H1 (cell line): ENCODE results near the gene APOBEC3H. TPM values are rescaled to one million over a fixed set of nuclear protein-coding genes. Genes with fewer than 3 reads are reported as not detected.

Experiments used
- CTCF ChIA-PET: fragments of 300-600 bp; sonication (Branson Sonifier 250); formaldehyde crosslinking; loops from one replicate; lab custom pipeline; 2021; ENCODE audit not compliant: partially characterized antibody; lab: Charles Lee
- POLR2A ChIA-PET: fragments of 300-600 bp; sonication (Branson Sonifier 250); formaldehyde crosslinking; loops from one replicate; lab custom pipeline; 2021; ENCODE audit warnings: inconsistent platforms; ENCODE audit not compliant: partially characterized antibody; lab: Charles Lee
- DNase-seq, 2 experiments: peaks; one replicate each; pipeline versions ENCODE4 v3.0.0 to v3.0.0-alpha.2; 2010 to 2022; ENCODE audit warnings: low spot score in 2 of 2, low read depth in 1 of 2, mixed read lengths in 1 of 2
- FAIRE-seq: peaks from 2 replicates; lab custom pipeline; 2011; peaks lifted over from hg19 to GRCh38; lab: Jason Lieb, UNC
- H2AFZ ChIP-seq: 2 replicates; pipeline ENCODE4 v1.8.1; 2012; ENCODE audit warnings: low read length, inconsistent platforms
- H2AK5ac ChIP-seq: 2 replicates; pipeline ENCODE4 v1.6.1; 2013; ENCODE audit warnings: low read depth, low read length
- H2BK120ac ChIP-seq: replicated peaks from 2 replicates; pipeline ENCODE3; 2013; ENCODE audit warnings: low read depth, low read length, inconsistent platforms
- H2BK12ac ChIP-seq: 2 replicates; pipeline ENCODE4 v1.6.1; 2013; ENCODE audit warnings: low read depth, low read length
- H2BK15ac ChIP-seq: 2 replicates; pipeline ENCODE4 v1.6.1; 2013; ENCODE audit warnings: low read length
- H2BK20ac ChIP-seq: 2 replicates; pipeline ENCODE4 v1.6.1; 2013; ENCODE audit warnings: low read length
- H2BK5ac ChIP-seq: 2 replicates; pipeline ENCODE4 v1.6.1; 2013; ENCODE audit warnings: low read depth, low read length
- H3K14ac ChIP-seq: 2 replicates; pipeline ENCODE4 v1.6.1; 2013; ENCODE audit warnings: inconsistent platforms; ENCODE audit not compliant: insufficient read length
- H3K18ac ChIP-seq: 2 replicates; pipeline ENCODE4 v1.6.1; 2013; ENCODE audit warnings: low read length; ENCODE audit errors: extremely low read depth
- H3K23ac ChIP-seq: 2 replicates; pipeline ENCODE4 v1.6.1; 2013; ENCODE audit warnings: inconsistent platforms; ENCODE audit not compliant: insufficient read length
- H3K23me2 ChIP-seq: 2 replicates; pipeline ENCODE4 v1.6.1; 2013; ENCODE audit warnings: low read depth, low read length
- H3K27ac ChIP-seq: 2 replicates; pipeline ENCODE4 v1.6.1; 2011; ENCODE audit warnings: low read depth, low read length, inconsistent platforms
- H3K27me3 ChIP-seq, 4 experiments: replicated peaks in 1 of 4; 1 replicate in 1 of 4; 2 replicates in 3 of 4; pipeline versions ENCODE4 v1.6.1 to v1.8.1; 2011 to 2013; ENCODE audit warnings: low read length in 3 of 4, mild to moderate bottlenecking in 3 of 4, inconsistent platforms in 2 of 4, mixed read lengths in 2 of 4, moderate library complexity in 1 of 4; ENCODE audit not compliant: control insufficient read depth in 3 of 4, insufficient read depth in 3 of 4; ENCODE audit errors: extremely low read depth in 1 of 4
- H3K36me3 ChIP-seq, 4 experiments: 2 replicates each; pipeline versions ENCODE4 v1.6.1 to v1.8.1; 2011 to 2013; ENCODE audit warnings: mild to moderate bottlenecking in 4 of 4, low read length in 3 of 4, moderate library complexity in 2 of 4, control low read depth in 1 of 4, inconsistent platforms in 1 of 4; ENCODE audit not compliant: insufficient read depth in 4 of 4, control insufficient read depth in 2 of 4
- H3K4ac ChIP-seq: replicated peaks from 2 replicates; pipeline ENCODE3; 2013; ENCODE audit warnings: low read length, low read depth, mixed read lengths, inconsistent platforms; ENCODE audit not compliant: insufficient read length
- H3K4me1 ChIP-seq, 4 experiments: replicated peaks in 1 of 4; 1 replicate in 1 of 4; 2 replicates in 3 of 4; pipeline versions ENCODE4 v1.6.1 to v1.8.1; 2011 to 2013; ENCODE audit warnings: low read length in 3 of 4, inconsistent platforms in 2 of 4, mixed read lengths in 1 of 4; ENCODE audit not compliant: insufficient read depth in 4 of 4, control insufficient read depth in 3 of 4
- H3K4me2 ChIP-seq, 2 experiments: 2 replicates each; pipeline versions ENCODE4 v1.6.1 to v1.8.1; 2011 to 2013; ENCODE audit warnings: low read depth in 2 of 2, low read length in 2 of 2, control low read depth in 1 of 2, inconsistent platforms in 1 of 2, mild to moderate bottlenecking in 1 of 2; ENCODE audit not compliant: insufficient read depth in 1 of 2
- H3K4me3 ChIP-seq, 4 experiments: fragments of 200-600, 300-600 bp in 1 of 4; sonication (generic), shearing (Covaris generic), sonication (Bioruptor Twin) in 1 of 4; 2 replicates each; pipeline versions ENCODE4 v1.5.1 to v1.8.1; 2011 to 2016; ENCODE audit warnings: low read length in 4 of 4, low read depth in 3 of 4, control low read depth in 2 of 4, inconsistent platforms in 2 of 4, mild to moderate bottlenecking in 2 of 4, mixed read lengths in 1 of 4, moderate library complexity in 1 of 4; ENCODE audit not compliant: insufficient read depth in 2 of 4; ENCODE audit errors: extremely low read depth in 1 of 4
- H3K56ac ChIP-seq: replicated peaks from 2 replicates; pipeline ENCODE3; 2013; ENCODE audit warnings: low read depth, mild to moderate bottlenecking, mixed read lengths, low read length, inconsistent platforms; ENCODE audit not compliant: insufficient read length
- H3K79me1 ChIP-seq: 2 replicates; pipeline ENCODE4 v1.6.1; 2013; ENCODE audit warnings: low read depth, low read length, control low read depth
- H3K79me2 ChIP-seq, 2 experiments: 2 replicates each; pipeline versions ENCODE4 v1.6.1 to v1.8.1; 2012 to 2013; ENCODE audit warnings: low read length in 2 of 2, mild to moderate bottlenecking in 2 of 2, inconsistent platforms in 1 of 2; ENCODE audit not compliant: insufficient read depth in 2 of 2, control insufficient read depth in 1 of 2
- H3K9ac ChIP-seq, 4 experiments: replicated peaks in 1 of 4; 1 replicate in 1 of 4; 2 replicates in 3 of 4; pipeline versions ENCODE4 v1.6.1 to v1.8.1; 2011 to 2013; ENCODE audit warnings: low read depth in 3 of 4, low read length in 3 of 4, control low read depth in 2 of 4, mild to moderate bottlenecking in 2 of 4, moderate library complexity in 2 of 4, inconsistent platforms in 1 of 4; ENCODE audit errors: extremely low read depth in 1 of 4
- H3K9me3 ChIP-seq, 2 experiments: 2 replicates each; pipeline versions ENCODE4 v1.6.1 to v1.8.1; 2012 to 2013; ENCODE audit warnings: mild to moderate bottlenecking in 2 of 2, moderate library complexity in 2 of 2, control low read depth in 1 of 2, inconsistent platforms in 1 of 2, low read depth in 1 of 2, low read length in 1 of 2, mixed read lengths in 1 of 2; ENCODE audit not compliant: insufficient read depth in 2 of 2
- H4K20me1 ChIP-seq, 2 experiments: replicated peaks in 1 of 2; 2 replicates each; pipeline versions ENCODE3 to v1.8.1; 2011 to 2013; ENCODE audit warnings: inconsistent platforms in 2 of 2, low read length in 2 of 2, mild to moderate bottlenecking in 1 of 2; ENCODE audit not compliant: insufficient read depth in 2 of 2, control insufficient read depth in 1 of 2
- H4K5ac ChIP-seq: 2 replicates; pipeline ENCODE4 v1.6.1; 2013; ENCODE audit warnings: low read length, low read depth, mixed read lengths, inconsistent platforms; ENCODE audit not compliant: insufficient read length
- H4K8ac ChIP-seq: 2 replicates; pipeline ENCODE4 v1.8.0; 2013; ENCODE audit warnings: mild to moderate bottlenecking, moderate library complexity, low read length, inconsistent platforms; ENCODE audit not compliant: insufficient read depth; ENCODE audit errors: extremely low read depth
- H4K91ac ChIP-seq: replicated peaks from 2 replicates; pipeline ENCODE3; 2013; ENCODE audit warnings: low read length, mixed read lengths, inconsistent platforms; ENCODE audit not compliant: insufficient read length
- ATF2 ChIP-seq: IDR thresholded peaks from 2 replicates; pipeline ENCODE4 v1.6.1; 2012; ENCODE audit warnings: low read length, inconsistent platforms
- CBX8 ChIP-seq: fragments of 300-800, 300-1000 bp; sonication (generic); IDR thresholded peaks from 2 replicates; pipeline ENCODE4 v1.7.1; 2016; ENCODE audit warnings: low read depth, low read length, borderline replicate concordance
- CREB1 ChIP-seq: IDR thresholded peaks from 2 replicates; pipeline ENCODE4 v1.6.1; 2012; ENCODE audit warnings: inconsistent platforms
- EGR1 ChIP-seq: IDR thresholded peaks from 2 replicates; pipeline ENCODE4 v1.6.1; 2011; ENCODE audit warnings: low read depth, low read length, borderline replicate concordance
- HDAC2 ChIP-seq, 2 experiments: fragments of 300-600 bp in 1 of 2; sonication (generic) in 1 of 2; IDR thresholded peaks; 2 replicates each; pipeline ENCODE4 v1.6.1; 2011 to 2012; ENCODE audit warnings: low read depth in 2 of 2, low read length in 2 of 2, mild to moderate bottlenecking in 2 of 2, moderate library complexity in 2 of 2, borderline replicate concordance in 1 of 2, inconsistent platforms in 1 of 2
- JUN ChIP-seq: IDR thresholded peaks from 2 replicates; pipeline ENCODE4 v1.6.1; 2011; ENCODE audit warnings: low read depth, mild to moderate bottlenecking, improper control_type of control experiment, low read length
- KDM4A ChIP-seq: IDR thresholded peaks from one replicate; pipeline ENCODE4 v1.7.1; 2012; ENCODE audit warnings: low read depth, mild to moderate bottlenecking, moderate library complexity, low read length, inconsistent platforms; ENCODE audit not compliant: severe bottlenecking
- KDM5A ChIP-seq: fragments of 200-600 bp; IDR thresholded peaks from 2 replicates; pipeline ENCODE4 v1.7.1; 2012; ENCODE audit warnings: mild to moderate bottlenecking, low read length, inconsistent platforms, mixed read lengths
- RXRA ChIP-seq: IDR thresholded peaks from 2 replicates; pipeline ENCODE4 v1.6.1; 2011; ENCODE audit warnings: low read depth, mild to moderate bottlenecking, low read length, moderate library complexity; ENCODE audit not compliant: insufficient read depth
- SIRT6 ChIP-seq: IDR thresholded peaks from one replicate; pipeline ENCODE4 v1.7.1; 2012; ENCODE audit warnings: low read length, inconsistent platforms
- SP4 ChIP-seq: IDR thresholded peaks from 2 replicates; pipeline ENCODE4 v1.6.1; 2012; ENCODE audit warnings: low read length, inconsistent platforms
- YY1 ChIP-seq: IDR thresholded peaks from 2 replicates; pipeline ENCODE4 v1.6.1; 2011; ENCODE audit warnings: low read depth, mild to moderate bottlenecking, low read length
- WGBS, 2 experiments: shearing (Covaris generic) in 1 of 2; methylation state at CpG; one replicate each; pipeline versions ENCODE4 v1.1.6 to v1.1.7; 2013 to 2015; ENCODE audit warnings: low lambda C conversion rate in 2 of 2, mixed read lengths in 2 of 2, inconsistent platforms in 1 of 2, low coverage in 1 of 2, missing lambda C conversion rate in 1 of 2; ENCODE audit not compliant: insufficient replicate concordance in 2 of 2, insufficient coverage in 1 of 2, insufficient read length in 1 of 2; ENCODE audit errors: extremely low coverage in 1 of 2, missing lambda C conversion rate in 1 of 2; 5-methylcytosine and 5-hydroxymethylcytosine counted together
- polyA plus RNA-seq, 7 experiments: library from polyadenylated mRNA; depleted of rRNA in 3 of 7; stranded (reverse) in 5 of 7; unstranded in 2 of 7; fragments of >200 nt in 5 of 7; fragments of 200-250 nt in 2 of 7; gene quantifications; 1 replicate in 5 of 7; 2 replicates in 1 of 7; 4 replicates in 1 of 7; pipeline versions ENCODE4 v1.2.1 to v1.2.3, GENCODE V29; 2011 to 2013; ENCODE audit warnings: missing spikeins in 2 of 7, mixed read lengths in 2 of 7
- total RNA-seq: library from RNA; stranded (reverse); fragmentation: NEBNext Ultra II Directional; extraction: Animal tissue kit (Norgen Biotek cat#: 25700); gene quantifications from 2 replicates; pipeline ENCODE4 v1.2.1, GENCODE V29; 2021

APOBEC3H gene
- total and polyA plus RNA-seq, 2 of the 8 experiments (the other 6 are each of a cell fraction or from before 2014, with no cell fraction given) = 0.47 to 0.56 TPM

- ChIA-PET POLR2A (no interaction called here), CTCF (interaction anchor here (1.1 to 2.4 kb wide), 4 partner anchors 17 to 175 kb away, joined by 3 to 10 read pairs (median 6); no protein-coding TSS in a partner anchor)
- Histone ChIP-seq H3K79me1 (no peaks in the 10 kb centered on the region), H3K27me3 (no peaks in the 10 kb centered on the region; a peak in 1 of 7 replicates), H3K4me1 (peaks cover 2 to 17% (median 7%) of the 10 kb centered on the region in 4 experiments; a peak in 4 of 7 replicates), H3K4me3 (no peak overlapping the region), H3K36me3 (no peaks in the 10 kb centered on the region), H2AFZ (no peak overlapping the region), H2BK120ac (no peak overlapping the region), H3K4ac (no peak overlapping the region), H3K56ac (no peak overlapping the region), H3K4me2 (peak overlapping the region in 1 of 2 experiments; percentile 36; a peak in 2 of 4 replicates), H2BK15ac (no peak overlapping the region), H2AK5ac (no peak overlapping the region), H3K23me2 (no peaks in the 10 kb centered on the region; the same call in 1 of the 2 replicates), H3K9me3 (no peaks in the 10 kb centered on the region), H4K91ac (no peak overlapping the region), H4K8ac (no peak overlapping the region), H4K20me1 (no peaks in the 10 kb centered on the region), H3K27ac (no peak overlapping the region), H3K9ac (no peak overlapping the region), H3K14ac (no peak overlapping the region), H2BK5ac (no peak overlapping the region), H4K5ac (no peak overlapping the region), H2BK20ac (no peak overlapping the region), H2BK12ac (no peak overlapping the region), H3K18ac (no peak overlapping the region), H3K23ac (no peak overlapping the region), H3K79me2 (no peaks in the 10 kb centered on the region)
- no peak for FAIRE-seq
- 91% methylated on average over 9 of the region's 9 CpGs; no CpG with 5 or more reads in 1 of the 2 experiments for WGBS, 2 experiments
- DNase-seq = no peak
- TF ChIP-seq CBX8 (no peak), KDM4A (no peak), JUN (no peak), RXRA (no peak), ATF2 (no peak), SP4 (no peak), HDAC2 (IDR thresholded peaks at IDR 0.05; ENCODE audit: borderline replicate concordance in 1 of 2, low read depth in 2 of 2, low read length in 2 of 2) (no peak), YY1 (no peak), SIRT6 (no peak), KDM5A (no peak), CREB1 (no peak), EGR1 (no peak)
Observed at GRCh38 chr22:39115977-39116621, 19.1 kb downstream of the APOBEC3H start.
